HG02884 (cell line): Measurements from ENCODE around the gene MPP4.
"Not testable (repeated sequence)": the region's sequence is repeated elsewhere in the genome, so short reads cannot be mapped to it uniquely, and the experiment has no call there.

Experiments
- ATAC-seq: cut with Tn5 transposase; IDR thresholded peaks from one replicate; pipeline ENCODE4 v1.9.1; 2021; ENCODE audit warnings: mild to moderate bottlenecking, moderate library complexity; ENCODE audit not compliant: unreplicated experiment

MPP4 gene

DNA sequence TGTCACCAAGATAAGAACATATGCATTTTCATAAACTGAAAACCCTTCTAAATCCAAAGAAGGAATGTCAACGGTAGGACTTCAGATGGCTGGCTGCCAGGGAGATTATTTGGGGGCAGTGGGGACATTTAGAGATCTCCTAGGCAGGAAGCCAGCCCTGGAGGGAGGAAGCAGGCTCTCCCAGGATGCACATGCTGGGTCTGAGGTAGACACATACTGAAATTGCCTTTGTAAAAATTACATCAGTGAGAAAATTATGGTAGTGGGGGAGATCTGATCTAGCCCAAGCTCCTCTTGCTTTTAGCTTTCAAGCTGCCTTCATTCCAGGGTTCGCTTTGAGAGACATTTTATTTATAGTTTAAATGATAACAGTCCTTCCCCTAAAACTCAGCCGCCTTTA, 24.1 kb downstream of the MPP4 start:
- ATAC-seq: no peak

DNA sequence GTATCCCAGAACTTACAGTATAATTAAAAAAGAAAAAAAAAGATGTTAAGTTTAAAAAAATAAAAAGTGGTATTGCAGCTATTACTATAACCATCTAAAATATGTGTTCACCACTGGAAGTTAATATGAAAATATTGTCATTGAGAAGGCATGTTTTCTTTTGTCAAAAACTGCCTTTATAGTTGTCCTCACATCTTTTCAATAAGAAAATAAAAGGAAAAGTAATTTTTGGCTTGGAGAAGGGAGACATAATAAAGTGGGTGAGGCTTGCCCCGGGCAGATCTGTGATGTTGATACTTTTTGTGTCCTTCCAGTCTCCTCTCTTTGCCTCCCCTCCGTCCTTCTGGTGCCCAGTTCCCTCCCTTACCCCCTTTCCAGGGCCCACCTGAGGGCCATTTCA, 24.9 kb downstream of the MPP4 start:
- ATAC-seq: no peak

DNA sequence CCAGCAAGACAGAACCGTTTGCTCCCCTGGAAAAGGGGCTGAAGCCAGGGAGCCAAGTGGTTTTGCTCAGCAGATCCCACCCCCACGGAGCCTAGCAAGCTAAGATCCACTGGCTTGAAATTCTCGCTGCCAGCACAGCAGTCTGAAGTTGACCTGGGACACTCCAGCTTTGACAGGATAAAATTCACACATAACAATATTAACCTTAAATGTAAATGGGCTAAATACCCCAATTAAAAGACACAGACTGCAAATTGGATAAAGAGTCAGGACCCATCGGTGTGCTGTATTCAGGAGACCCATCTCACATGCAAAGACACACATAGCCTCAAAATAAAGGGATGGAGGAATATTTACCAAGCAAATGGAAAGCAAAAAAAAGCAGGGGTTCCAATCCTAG, 27.2 kb downstream of the MPP4 start:
- not testable (repeated sequence) for ATAC-seq

- no peak for ATAC-seq
These were observed 28.6 kb downstream of the MPP4 start for GRCh38 chr2:201669865-201670264.

DNA sequence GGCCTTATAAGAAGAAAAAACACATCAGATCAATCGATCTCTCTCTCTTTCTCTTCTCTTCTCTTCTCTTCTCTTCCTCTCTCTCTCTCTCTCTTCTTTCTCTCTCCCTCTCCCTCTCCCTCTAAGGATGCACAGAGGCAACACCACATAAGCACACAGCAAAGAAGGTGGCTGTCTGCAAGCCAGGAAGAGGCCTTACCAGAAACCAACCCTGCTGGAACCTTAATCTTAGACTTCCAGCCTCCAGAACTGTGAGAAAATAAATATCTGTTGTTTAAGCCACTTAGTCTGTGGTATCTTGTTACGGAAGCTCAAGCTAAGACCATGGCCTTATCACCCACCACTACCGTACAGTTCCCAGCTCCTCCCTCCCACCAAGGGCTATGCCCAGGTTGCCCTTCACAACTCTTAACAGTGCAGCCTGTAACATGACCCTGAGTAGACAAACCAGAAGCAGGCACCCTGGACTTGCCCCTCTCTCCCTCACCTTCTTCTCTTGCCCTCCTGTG, 30.0 kb downstream of the MPP4 start:
- no peak for ATAC-seq

- no peak for ATAC-seq
These were observed 34.1 kb downstream of the MPP4 start for GRCh38 chr2:201664334-201664733.

- ATAC-seq: no peak
These were observed 37.1 kb downstream of the MPP4 start for GRCh38 chr2:201661366-201661765.

GRCh38 chr2:201660293-201660895, 38.0 kb downstream of the MPP4 start:
- no peak for ATAC-seq

DNA sequence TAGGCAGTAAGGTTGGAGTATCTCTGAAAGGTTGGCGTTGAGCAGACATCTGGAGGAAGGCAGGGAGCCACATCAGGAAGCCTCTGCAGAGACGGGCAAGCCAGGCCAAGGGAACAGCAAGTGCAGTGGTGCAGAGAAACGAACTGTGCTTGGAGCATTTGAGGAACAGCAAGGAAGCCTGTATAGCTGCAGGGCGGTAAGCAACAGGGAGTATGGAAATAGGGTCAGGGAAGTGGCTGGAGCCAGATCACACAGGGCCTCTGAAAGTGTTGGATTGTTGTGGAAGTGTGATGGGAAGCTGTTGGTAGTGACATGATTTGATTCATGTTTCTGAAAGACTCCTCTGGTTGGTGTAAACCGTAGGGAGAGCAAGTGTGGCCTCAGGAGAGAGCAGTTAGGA, 41.7 kb downstream of the MPP4 start:
- no peak for ATAC-seq

DNA sequence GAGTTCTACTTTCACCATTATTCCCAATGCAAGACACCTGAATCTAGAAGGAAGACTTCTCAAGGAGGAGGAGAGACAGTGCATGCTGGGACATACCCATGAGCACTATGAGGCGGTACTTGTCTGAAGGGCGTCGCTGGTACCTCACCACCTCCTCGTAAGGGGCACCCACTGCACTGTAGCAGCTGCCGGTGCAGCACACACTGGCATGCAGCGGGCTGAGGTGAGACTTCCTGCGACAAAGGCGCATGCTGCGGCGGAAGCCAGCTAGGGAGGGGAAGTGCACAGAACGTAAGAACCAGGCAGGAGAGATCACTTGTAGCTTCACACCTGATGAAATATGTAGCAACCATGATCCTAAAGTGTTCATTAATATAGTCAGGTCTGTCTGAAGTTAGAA, 42.3 kb downstream of the MPP4 start:
- ATAC-seq: no peak

GRCh38 chr2:201654616-201655384, 43.6 kb downstream of the MPP4 start:
- ATAC-seq: no peak

DNA sequence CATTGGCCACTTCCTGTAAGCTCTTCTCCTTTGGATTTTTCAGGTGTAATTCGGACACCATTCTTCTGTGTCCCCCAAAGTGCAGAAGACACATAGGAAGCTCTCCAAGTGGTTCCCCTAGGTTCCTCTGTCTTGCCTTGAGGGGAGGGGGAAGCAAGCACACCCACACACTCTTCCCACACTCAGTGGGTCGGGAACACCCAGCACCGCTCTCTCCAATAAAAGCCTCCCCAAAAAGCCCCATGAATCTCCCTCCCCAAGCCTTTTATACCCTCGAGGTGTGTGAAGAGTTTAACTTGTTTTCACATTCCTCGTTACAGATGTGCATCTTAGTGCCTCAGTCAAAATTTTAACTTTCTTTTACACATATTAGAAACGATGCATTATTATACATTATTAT, 45.2 kb downstream of the MPP4 start:
- ATAC-seq: no peak

- ATAC-seq: no peak
These were observed 49.0 kb downstream of the MPP4 start for GRCh38 chr2:201649442-201649841.

DNA sequence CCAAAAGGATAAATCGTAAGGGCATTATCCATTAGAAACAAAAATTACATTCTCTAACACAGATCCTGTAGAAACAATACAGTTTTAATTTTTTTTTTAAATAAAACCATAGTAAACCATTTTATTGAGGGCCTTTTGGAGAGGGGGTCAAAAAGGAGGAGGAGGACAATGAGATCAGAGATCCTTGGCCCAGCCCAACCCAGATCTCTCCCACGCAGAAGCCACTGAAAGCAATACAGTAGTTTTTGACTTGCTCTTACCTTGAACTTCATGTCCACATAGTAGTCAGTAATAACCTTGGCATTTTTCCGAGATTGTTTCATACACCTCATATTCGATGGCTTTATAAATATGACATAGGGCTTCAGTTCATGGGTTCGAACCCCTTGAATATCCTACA, 51.0 kb downstream of the MPP4 start:
- no peak for ATAC-seq

- no peak for ATAC-seq
These were observed 54.4 kb downstream of the MPP4 start for GRCh38 chr2:201644001-201644400.

GRCh38 chr2:201643216-201643890, 55.1 kb downstream of the MPP4 start, which contains the start of gene TMEM237:
TMEM237 (minus strand) TSS chr2:201643503; CDS start chr2:201643400, 103 bp downstream.
- ATAC-seq: peak; percentile 47

DNA sequence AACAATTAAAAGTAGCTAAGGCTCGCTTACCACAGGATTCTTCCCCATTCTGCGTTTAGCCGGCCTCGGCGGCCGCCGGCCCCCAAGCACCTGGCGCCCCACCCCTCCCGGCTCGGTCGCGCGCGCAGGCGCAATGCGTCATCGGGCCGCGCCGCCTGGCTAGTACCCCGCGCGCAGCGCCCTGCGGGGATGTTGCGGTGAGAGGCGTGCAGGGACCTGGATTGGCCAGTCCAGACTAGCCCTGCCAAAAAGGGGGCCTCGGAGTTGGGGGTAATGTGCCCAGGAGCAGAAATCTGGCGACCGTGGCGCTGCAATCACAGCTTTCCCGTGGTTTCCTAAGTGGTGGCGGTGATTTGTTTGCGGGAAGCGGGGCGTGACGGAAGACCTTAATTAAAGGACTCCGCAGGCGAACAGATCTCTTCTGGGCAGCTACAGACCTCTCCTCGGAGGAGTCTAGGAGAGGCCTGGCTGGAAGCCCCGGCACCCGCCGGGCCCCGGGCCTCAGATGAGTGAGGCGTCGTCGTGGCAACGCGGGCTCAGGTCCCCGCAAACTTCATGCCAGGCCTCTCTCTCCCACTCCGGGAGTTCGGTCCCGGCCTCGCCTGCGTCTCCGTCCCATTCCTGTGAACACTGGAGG, 55.7 kb downstream of the MPP4 start:
- peak; percentile 69 for ATAC-seq

DNA sequence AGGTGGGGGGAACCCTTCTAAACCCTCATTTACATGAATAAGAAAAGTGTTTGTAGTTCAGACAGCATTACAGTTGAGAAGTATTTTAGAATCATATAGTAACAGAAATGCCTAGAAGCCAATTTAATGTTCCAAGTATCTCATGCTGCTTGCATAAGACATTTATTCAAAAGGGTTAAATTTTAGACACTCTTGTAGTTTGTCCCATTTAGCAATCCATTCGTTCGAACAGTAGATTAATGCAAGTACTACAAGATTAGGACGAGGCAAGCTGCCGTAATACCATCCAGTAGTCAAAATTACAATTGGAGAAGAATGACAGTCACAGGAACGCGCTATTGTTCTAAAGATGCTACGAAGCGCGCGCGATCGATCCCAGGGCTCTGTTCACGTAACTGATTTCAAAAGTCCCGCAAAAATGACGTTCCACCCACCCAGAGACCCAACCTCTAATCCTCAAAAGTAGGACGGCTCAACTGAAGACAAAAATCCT, 56.3 kb downstream of the MPP4 start:
- ATAC-seq: peak; percentile 38

GRCh38 chr2:201639205-201639604, 59.2 kb downstream of the MPP4 start:
- ATAC-seq: no peak

DNA sequence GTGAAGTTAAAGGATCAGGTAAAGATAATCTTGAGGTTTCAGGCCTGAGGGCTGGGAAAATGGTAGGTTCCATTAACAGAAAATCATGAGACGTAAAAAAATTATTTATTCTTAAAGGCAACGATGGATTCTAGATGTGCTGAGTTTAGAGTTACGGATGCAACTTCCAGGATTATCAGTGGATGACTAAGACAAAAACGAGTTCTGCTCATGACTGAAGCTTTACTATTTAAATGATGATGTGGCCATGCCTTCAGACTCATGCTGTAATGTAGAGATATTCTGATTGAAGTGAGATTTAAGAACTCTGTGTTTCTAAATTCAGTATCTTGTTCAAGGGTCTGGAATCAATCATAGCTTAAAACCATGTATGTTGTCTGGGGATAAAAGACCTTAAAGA, 60.1 kb downstream of the MPP4 start:
- ATAC-seq: no peak

DNA sequence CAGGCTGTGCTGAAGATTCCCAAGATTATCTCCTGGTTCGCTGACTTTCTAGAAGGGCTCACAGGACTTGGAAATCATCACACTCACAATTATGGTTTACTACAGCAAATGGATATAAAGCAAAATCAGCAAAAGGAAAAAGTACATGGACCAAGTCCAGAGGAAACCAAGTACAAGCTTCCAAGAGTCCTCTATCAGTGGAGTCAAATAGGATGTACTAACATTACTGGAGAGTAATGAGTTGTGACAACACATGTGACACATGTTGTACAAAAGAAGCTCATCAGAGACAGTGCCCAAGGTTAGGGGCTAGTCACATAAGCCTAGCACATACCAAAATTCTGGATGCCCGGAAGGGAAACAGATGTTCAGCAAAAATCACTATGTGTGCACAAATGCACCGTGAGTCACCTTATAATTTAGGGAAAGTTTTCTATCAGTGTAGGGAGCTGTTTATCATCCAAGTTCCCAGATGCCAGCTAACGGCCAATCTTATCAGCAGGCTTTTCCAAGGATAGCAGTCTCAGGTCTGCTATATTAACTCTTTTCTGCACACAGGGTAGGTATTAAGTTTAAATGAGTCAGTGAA, 64.7 kb downstream of the MPP4 start:
- ATAC-seq: no peak
